OCI-LY7 (cell line): ENCODE results near the gene BTRC.

ENCODE experiments used
- CTCF ChIP-seq: fragments of 200-600 bp; sonication (generic); conservative IDR thresholded peaks from 2 replicates; pipeline ENCODE4 v1.5.1; 2014; ENCODE audit warnings: mild to moderate bottlenecking, antibody characterized with exemption, low read length, moderate library complexity, mixed read lengths
- EZH2phosphoT487 ChIP-seq: fragments of 200-600 bp; sonication (generic); IDR thresholded peaks from 2 replicates; pipeline ENCODE4 v1.6.1; 2018; ENCODE audit warnings: low read depth, borderline replicate concordance, mild to moderate bottlenecking, mixed run types, antibody characterized with exemption, low read length, moderate library complexity, mixed read lengths

GRCh38 chr10:101576211-101576863 is 222.4 kb downstream of the BTRC start:
- no peak for TF ChIP-seq CTCF
- no peak for TF ChIP-seq EZH2phosphoT487
